HCT116 (cell line): ENCODE data around the gene ADCK2.
"Not testable (repeated sequence)": the region's sequence is repeated elsewhere in the genome, so short reads cannot be mapped to it uniquely, and the experiment has no call there.

Experiments
- ATF3 ChIP-seq: IDR thresholded peaks from 2 replicates; pipeline ENCODE4 v1.6.1; 2012
- CEBPB ChIP-seq: IDR thresholded peaks from 2 replicates; pipeline ENCODE4 v1.6.1; 2012; ENCODE audit warnings: low read depth
- EGR1 ChIP-seq: IDR thresholded peaks from 2 replicates; pipeline ENCODE4 v1.6.1; 2012; ENCODE audit warnings: low read depth
- ELF1 ChIP-seq: IDR thresholded peaks from 2 replicates; pipeline ENCODE4 v1.6.1; 2012; ENCODE audit warnings: low read depth, borderline replicate concordance
- EZH2 ChIP-seq: fragments of 200-600 bp; sonication (generic); IDR thresholded peaks from 2 replicates; pipeline ENCODE4 v1.6.1; 2017; ENCODE audit warnings: antibody characterized with exemption, mixed run types
- EZH2phosphoT487 ChIP-seq: fragments of 200-600 bp; IDR thresholded peaks from 2 replicates; pipeline ENCODE4 v1.6.1; 2018; ENCODE audit warnings: antibody characterized with exemption, borderline replicate concordance
- FOSL1 ChIP-seq: IDR thresholded peaks from 2 replicates; pipeline ENCODE4 v1.6.1; 2012; ENCODE audit warnings: low read depth
- MAX ChIP-seq: IDR thresholded peaks from 2 replicates; pipeline ENCODE4 v1.6.1; 2012
- POLR2A ChIP-seq: IDR thresholded peaks from 2 replicates; pipeline ENCODE4 v1.7.0; 2011; ENCODE audit warnings: borderline replicate concordance; ENCODE audit not compliant: insufficient read depth, insufficient read length; ENCODE audit errors: extremely low read depth
- POLR2AphosphoS5 ChIP-seq: IDR thresholded peaks from 2 replicates; pipeline ENCODE4 v1.6.1; 2011; ENCODE audit warnings: mild to moderate bottlenecking, low read depth, low read length, moderate library complexity
- RAD21 ChIP-seq: IDR thresholded peaks from 2 replicates; pipeline ENCODE4 v1.6.1; 2012; ENCODE audit warnings: low read depth, mild to moderate bottlenecking
- ZNF274 ChIP-seq: fragments of 200-500 bp; sonication (Bioruptor generic); IDR thresholded peaks from 2 replicates; pipeline ENCODE4 v1.6.1; 2014; ENCODE audit warnings: mild to moderate bottlenecking, low read depth, low read length, inconsistent platforms
- TF ChIP-seq, protein P1 (sequence below), 3 experiments: fragments of 200-600 bp in 1 of 3; sonication (generic) in 1 of 3; IDR thresholded peaks in 2 of 3; conservative IDR thresholded peaks in 1 of 3; 2 replicates each; pipeline ENCODE4 v1.5.1; 2012 to 2017; ENCODE audit warnings: low read depth in 2 of 3, low read length in 2 of 3, antibody characterized with exemption in 1 of 3, borderline replicate concordance in 1 of 3, control low read depth in 1 of 3, mild to moderate bottlenecking in 1 of 3, mixed read lengths in 1 of 3, mixed run types in 1 of 3, moderate library complexity in 1 of 3; ENCODE audit not compliant: insufficient read depth in 1 of 3

DNA sequence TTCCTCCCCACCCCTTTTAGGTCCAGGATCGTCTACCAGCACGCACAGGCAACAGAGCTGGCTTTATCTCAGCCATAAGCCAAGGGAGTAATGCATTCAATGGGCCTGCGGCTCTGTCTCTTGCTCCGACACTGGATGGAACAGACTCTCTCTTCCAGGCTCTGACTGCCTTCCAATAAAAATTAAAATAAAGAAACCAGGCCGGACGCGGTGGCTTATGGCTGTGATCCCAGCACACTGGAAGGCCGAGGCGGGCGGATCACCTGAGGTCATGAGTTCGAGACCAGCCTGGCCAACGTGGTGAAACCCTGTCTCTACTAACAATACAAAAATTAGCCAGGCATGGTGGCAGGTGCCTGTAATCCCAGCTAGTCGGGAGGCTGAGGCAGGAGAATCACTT, 28.0 kb upstream of the ADCK2 start:
- not testable (repeated sequence) for TF ChIP-seq ZNF274, CEBPB, POLR2AphosphoS5, MAX, EZH2, POLR2A, FOSL1, ATF3, ELF1, EGR1, EZH2phosphoT487, RAD21
- TF ChIP-seq, protein P1, sequence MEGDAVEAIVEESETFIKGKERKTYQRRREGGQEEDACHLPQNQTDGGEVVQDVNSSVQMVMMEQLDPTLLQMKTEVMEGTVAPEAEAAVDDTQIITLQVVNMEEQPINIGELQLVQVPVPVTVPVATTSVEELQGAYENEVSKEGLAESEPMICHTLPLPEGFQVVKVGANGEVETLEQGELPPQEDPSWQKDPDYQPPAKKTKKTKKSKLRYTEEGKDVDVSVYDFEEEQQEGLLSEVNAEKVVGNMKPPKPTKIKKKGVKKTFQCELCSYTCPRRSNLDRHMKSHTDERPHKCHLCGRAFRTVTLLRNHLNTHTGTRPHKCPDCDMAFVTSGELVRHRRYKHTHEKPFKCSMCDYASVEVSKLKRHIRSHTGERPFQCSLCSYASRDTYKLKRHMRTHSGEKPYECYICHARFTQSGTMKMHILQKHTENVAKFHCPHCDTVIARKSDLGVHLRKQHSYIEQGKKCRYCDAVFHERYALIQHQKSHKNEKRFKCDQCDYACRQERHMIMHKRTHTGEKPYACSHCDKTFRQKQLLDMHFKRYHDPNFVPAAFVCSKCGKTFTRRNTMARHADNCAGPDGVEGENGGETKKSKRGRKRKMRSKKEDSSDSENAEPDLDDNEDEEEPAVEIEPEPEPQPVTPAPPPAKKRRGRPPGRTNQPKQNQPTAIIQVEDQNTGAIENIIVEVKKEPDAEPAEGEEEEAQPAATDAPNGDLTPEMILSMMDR (IDR thresholded peaks at IDR 0.05 in 2 of 3, conservative IDR thresholded peaks at IDR 0.05 in 1 of 3; ENCODE audit: borderline replicate concordance in 1 of 3, insufficient read depth in 1 of 3, low read depth in 2 of 3, low read length in 2 of 3) = not testable (repeated sequence)
